ACC112 (cell line): ENCODE results near the gene D2HGDH.

ENCODE experiments used
- H2AFZ ChIP-seq: fragments of 200-600 bp; sonication (generic); one replicate; pipeline ENCODE4 v1.6.0; 2017; ENCODE audit warnings: antibody characterized with exemption, low read length; ENCODE audit not compliant: unreplicated experiment
- H3K27ac ChIP-seq: fragments of 200-600 bp; sonication (generic); 2 replicates; pipeline ENCODE4 v1.5.1; 2014; ENCODE audit warnings: low read depth, mild to moderate bottlenecking, antibody characterized with exemption, low read length, moderate library complexity
- H3K27me3 ChIP-seq: fragments of 200-600 bp; sonication (generic); 2 replicates; pipeline ENCODE4 v1.6.1; 2014; ENCODE audit warnings: mild to moderate bottlenecking, antibody characterized with exemption, low read length, moderate library complexity, mixed read lengths; ENCODE audit not compliant: insufficient read depth
- H3K36me3 ChIP-seq: fragments of 200-600 bp; sonication (generic); 2 replicates; pipeline ENCODE4 v1.6.1; 2016; ENCODE audit warnings: mild to moderate bottlenecking, antibody characterized with exemption, low read length, moderate library complexity, mixed read lengths; ENCODE audit not compliant: insufficient read depth
- H3K4me1 ChIP-seq: fragments of 200-600 bp; sonication (generic); one replicate; pipeline ENCODE4 v1.6.1; 2016; ENCODE audit warnings: low read length, mixed read lengths; ENCODE audit not compliant: insufficient read depth, unreplicated experiment, control insufficient read depth
- H3K4me3 ChIP-seq: fragments of 200-600 bp; sonication (generic); 2 replicates; pipeline ENCODE4 v1.5.1; 2014; ENCODE audit warnings: mild to moderate bottlenecking, low read depth, low read length
- H3K79me2 ChIP-seq: fragments of 200-600 bp; sonication (generic); one replicate; pipeline ENCODE4 v1.6.0; 2016; ENCODE audit warnings: low read length; ENCODE audit not compliant: control insufficient read depth, unreplicated experiment, insufficient read depth

The D2HGDH gene

DNA sequence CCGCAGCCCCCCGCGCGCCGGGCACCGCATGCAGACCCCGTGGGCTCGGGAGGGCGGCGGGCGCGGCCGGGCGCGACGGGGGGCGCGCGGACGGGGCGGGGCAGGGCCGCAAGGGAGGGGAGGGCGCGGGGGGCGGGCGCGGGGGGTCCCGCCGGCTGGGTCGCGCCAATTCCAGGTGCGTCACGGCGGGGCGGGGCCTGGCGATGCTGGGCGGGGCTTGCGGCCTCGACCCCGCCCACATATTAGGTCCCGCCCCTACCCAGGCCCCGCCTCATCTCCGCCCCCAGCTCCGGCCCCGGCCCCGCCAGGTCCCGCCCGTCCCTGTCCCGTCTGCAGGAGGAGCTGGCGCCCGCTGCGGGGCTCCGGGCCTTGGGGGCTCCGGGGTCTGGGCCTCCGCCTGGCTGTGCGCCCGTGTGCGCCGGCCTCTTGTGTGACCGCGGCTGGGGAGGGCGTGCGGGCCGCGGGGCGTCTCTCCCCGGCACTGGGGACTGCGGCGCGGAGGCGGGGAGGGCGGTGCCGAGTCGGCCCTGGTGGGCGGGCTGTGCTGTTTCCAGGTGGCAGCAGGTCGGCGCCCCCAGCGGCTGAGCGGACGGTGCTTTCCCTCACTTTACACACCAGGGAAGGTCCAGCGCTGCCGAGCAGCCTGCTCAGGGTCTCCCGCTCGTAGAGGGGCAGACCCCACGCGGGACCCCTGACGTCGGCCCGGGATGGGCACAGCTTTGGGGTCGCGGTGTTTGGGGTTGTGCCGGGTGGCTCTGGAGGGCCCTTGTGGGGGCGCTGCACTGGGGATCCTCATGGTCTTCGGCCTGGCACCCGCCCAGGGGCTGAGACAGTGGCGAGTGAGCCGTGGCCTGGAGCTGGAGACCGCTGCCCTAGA lies 32.0 kb upstream of the D2HGDH start:
- H3K27me3 ChIP-seq, result no peaks in the 10 kb centered on the region
- H3K27ac ChIP-seq, result peak overlapping the region; percentile 85
- peak overlapping the region; percentile 23 for H2AFZ ChIP-seq
- peak overlapping the region; percentile 91 for H3K4me3 ChIP-seq
- H3K79me2 ChIP-seq, result peaks cover 15% of the 10 kb centered on the region
- peaks cover 19% of the 10 kb centered on the region for H3K36me3 ChIP-seq
- peaks cover 8% of the 10 kb centered on the region for H3K4me1 ChIP-seq

DNA sequence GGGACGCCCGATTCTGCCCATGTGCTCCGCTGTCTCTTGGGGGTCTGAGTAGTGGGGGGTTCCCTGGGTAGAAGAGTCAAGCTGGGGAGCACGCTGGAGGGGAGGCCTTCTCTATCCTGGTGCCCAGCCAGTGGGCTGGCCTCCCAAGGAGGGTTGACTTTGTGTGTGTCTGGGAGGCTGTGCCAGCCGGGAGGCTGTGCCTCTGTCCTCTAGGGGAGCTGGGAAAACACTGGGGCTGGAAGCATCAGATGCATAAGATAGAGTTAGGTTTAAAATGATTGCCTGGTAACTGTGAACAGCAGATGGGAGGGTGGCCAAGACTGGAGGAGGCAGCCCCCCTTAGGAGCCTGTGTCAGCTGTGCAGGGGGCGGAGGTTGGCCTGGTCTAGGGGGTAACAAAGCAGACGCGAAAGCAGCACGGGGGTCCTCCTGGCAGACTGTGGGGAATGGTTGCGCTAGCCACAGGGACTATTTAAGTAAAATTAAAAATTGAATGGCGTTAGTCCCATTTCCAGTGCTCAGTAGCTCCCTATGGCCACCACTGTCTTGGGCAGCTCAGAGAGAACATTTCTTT lies 31.3 kb upstream of the D2HGDH start:
- H2AFZ ChIP-seq, result peak overlapping the region; percentile 23
- peaks cover 8% of the 10 kb centered on the region for H3K4me1 ChIP-seq
- no peak overlapping the region for H3K27ac ChIP-seq
- H3K4me3 ChIP-seq, result peak overlapping the region; percentile 91
- peaks cover 15% of the 10 kb centered on the region for H3K79me2 ChIP-seq
- no peaks in the 10 kb centered on the region for H3K27me3 ChIP-seq
- peaks cover 24% of the 10 kb centered on the region for H3K36me3 ChIP-seq

- Histone ChIP-seq H3K4me1 (peaks cover 3% of the 10 kb centered on the region), H3K27me3 (no peaks in the 10 kb centered on the region), H2AFZ (no peak overlapping the region), H3K4me3 (no peak overlapping the region), H3K79me2 (peaks cover 15% of the 10 kb centered on the region), H3K27ac (no peak overlapping the region), H3K36me3 (peaks cover 37% of the 10 kb centered on the region)
Observed at GRCh38 chr2:241706537-241706936, 27.9 kb upstream of the D2HGDH start.

GRCh38 chr2:241708879-241709278 lies 25.6 kb upstream of the D2HGDH start:
- Histone ChIP-seq H3K4me1 (no peaks in the 10 kb centered on the region), H3K36me3 (peaks cover 52% of the 10 kb centered on the region), H2AFZ (no peak overlapping the region), H3K79me2 (peaks cover 7% of the 10 kb centered on the region), H3K27ac (no peak overlapping the region), H3K27me3 (no peaks in the 10 kb centered on the region), H3K4me3 (no peak overlapping the region)

DNA sequence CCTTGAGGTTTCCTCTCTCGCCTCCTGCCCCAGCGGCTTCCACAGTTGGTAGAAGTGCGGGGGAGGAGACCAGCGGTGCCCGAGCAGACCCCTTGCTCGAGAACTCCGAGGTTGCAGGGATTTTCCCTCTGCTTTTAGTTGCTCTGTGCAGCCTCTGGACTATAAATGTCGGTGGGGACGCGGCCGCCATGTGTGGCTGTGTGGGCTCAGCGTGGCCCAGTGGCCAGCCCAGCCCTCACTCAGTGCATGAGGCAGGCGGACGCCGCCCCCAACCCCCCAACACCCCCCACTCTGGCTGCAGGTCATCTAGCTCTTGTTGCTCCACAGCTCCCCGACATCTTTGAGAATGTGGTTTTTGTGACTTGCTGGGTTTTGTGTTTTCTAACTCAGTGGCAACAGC lies 15.3 kb upstream of the D2HGDH start:
- H3K27ac ChIP-seq, result no peak overlapping the region
- H3K4me3 ChIP-seq, result no peak overlapping the region
- H2AFZ ChIP-seq, result no peak overlapping the region
- H3K36me3 ChIP-seq, result peaks cover 54% of the 10 kb centered on the region
- H3K27me3 ChIP-seq, result no peaks in the 10 kb centered on the region
- H3K79me2 ChIP-seq, result no peaks in the 10 kb centered on the region
- no peaks in the 10 kb centered on the region for H3K4me1 ChIP-seq

GRCh38 chr2:241720099-241720498 lies 14.3 kb upstream of the D2HGDH start:
- no peaks in the 10 kb centered on the region for H3K4me1 ChIP-seq
- peaks cover 48% of the 10 kb centered on the region for H3K36me3 ChIP-seq
- H3K27ac ChIP-seq, result no peak overlapping the region
- no peak overlapping the region for H3K4me3 ChIP-seq
- H3K27me3 ChIP-seq, result no peaks in the 10 kb centered on the region
- H2AFZ ChIP-seq, result no peak overlapping the region
- no peaks in the 10 kb centered on the region for H3K79me2 ChIP-seq

GRCh38 chr2:241720560-241720959 lies 13.9 kb upstream of the D2HGDH start:
- Histone ChIP-seq H3K4me3 (no peak overlapping the region), H3K36me3 (peaks cover 48% of the 10 kb centered on the region), H3K27ac (no peak overlapping the region), H2AFZ (no peak overlapping the region), H3K27me3 (no peaks in the 10 kb centered on the region), H3K79me2 (no peaks in the 10 kb centered on the region), H3K4me1 (no peaks in the 10 kb centered on the region)

DNA sequence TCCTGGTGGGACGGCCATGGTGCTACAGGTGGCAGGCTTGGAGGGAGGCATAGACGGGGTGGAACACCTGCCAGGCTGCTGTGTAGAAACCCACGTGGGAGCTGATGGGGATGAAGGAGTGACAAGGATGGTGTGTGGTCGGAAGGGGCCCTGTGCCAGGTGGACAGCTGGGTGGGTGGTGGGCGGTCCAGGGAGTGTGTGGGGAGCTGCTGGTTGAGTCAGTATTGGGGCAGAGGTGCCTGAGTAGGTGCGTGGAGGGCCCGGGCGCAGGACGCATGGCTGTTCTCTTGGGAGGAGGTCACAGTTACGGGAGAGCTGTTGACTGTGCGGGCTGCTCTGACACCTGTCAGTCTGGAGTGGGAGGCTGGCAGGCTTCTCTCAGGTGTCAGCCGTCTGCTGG lies 12.6 kb upstream of the D2HGDH start:
- Histone ChIP-seq H3K4me3 (no peak overlapping the region), H3K27me3 (no peaks in the 10 kb centered on the region), H3K36me3 (peaks cover 48% of the 10 kb centered on the region), H3K79me2 (no peaks in the 10 kb centered on the region), H3K4me1 (no peaks in the 10 kb centered on the region), H2AFZ (no peak overlapping the region), H3K27ac (no peak overlapping the region)

DNA sequence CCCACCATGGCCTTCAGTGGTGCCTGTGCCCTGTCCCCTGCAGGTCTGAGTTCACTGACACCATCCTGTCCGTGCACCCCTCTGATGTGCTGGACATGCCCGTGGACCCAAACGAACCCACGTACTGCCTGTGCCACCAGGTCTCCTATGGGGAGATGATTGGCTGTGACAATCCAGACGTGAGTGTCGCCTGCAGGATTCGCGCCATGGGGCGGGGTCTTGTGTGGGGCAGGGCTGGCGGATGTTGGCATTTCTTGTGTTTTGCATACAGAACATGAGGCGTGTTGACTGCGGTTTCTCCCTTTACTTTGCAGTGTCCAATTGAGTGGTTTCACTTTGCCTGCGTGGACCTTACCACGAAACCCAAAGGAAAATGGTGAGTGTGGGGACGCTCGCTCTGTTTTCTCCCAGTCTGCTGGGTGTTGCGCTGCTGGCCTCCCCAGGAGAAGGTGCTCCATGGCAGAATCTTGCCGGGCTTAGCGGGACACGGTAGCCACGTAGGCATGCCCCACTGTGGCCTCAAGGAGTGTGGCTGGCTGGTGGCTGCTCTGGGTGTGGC lies 11.5 kb upstream of the D2HGDH start:
- H3K36me3 ChIP-seq, result peaks cover 48% of the 10 kb centered on the region
- no peak overlapping the region for H3K27ac ChIP-seq
- no peaks in the 10 kb centered on the region for H3K27me3 ChIP-seq
- no peak overlapping the region for H2AFZ ChIP-seq
- H3K4me1 ChIP-seq, result no peaks in the 10 kb centered on the region
- H3K4me3 ChIP-seq, result no peak overlapping the region
- no peaks in the 10 kb centered on the region for H3K79me2 ChIP-seq

DNA sequence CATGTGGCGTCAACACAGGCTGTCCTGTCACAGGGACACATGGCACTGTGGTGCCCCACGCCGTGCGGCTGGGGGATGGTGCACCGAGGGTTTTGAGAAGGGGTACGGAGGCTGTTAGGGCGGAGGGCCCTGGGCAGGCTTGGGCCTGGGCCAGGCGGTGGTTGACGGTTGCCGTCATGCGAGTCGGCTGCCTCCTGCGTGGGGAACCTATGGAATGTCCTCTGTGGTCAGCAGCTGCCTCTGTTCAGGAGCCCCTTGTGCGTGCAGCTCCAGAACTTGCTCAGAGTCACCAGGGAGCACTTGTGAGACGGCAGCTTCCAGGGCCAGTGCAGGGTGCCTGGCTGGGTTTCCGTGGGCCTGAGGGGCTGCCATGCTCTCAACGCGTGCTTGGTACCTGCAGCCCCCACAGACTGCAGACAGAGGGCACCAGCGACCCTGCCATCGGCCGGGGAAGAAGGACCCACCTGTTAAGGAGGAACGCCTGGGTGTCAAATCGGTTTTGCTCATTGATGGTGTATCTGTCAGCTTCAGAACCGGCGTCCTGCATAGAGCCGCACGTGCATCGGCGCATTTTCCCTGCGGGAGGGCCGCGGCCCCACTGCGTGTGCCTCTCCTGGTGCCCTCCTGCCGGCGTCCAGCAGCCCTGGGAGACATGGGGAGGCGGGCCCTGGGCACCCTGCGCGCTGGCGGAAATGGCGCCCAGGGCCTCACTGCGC lies 10.0 kb upstream of the D2HGDH start:
- H3K27me3 ChIP-seq, result no peaks in the 10 kb centered on the region
- H3K27ac ChIP-seq, result no peak overlapping the region
- H3K4me1 ChIP-seq, result no peaks in the 10 kb centered on the region
- no peak overlapping the region for H2AFZ ChIP-seq
- H3K36me3 ChIP-seq, result peaks cover 46% of the 10 kb centered on the region
- H3K4me3 ChIP-seq, result no peak overlapping the region
- no peaks in the 10 kb centered on the region for H3K79me2 ChIP-seq
